Panc1 (cell line): ENCODE results near the gene TRAF7.

Experiments
- CTCF ChIP-seq: fragments of 450-650 bp; IDR thresholded peaks from 2 replicates; pipeline ENCODE4 v1.5.1; 2017; ENCODE audit warnings: mild to moderate bottlenecking
- REST ChIP-seq, 2 experiments: IDR thresholded peaks; 2 replicates each; pipeline ENCODE4 v1.6.1; 2011 to 2012; ENCODE audit warnings: low read depth in 2 of 2, control low read depth in 1 of 2, low read length in 1 of 2, mild to moderate bottlenecking in 1 of 2, moderate library complexity in 1 of 2; ENCODE audit not compliant: insufficient read depth in 1 of 2

GRCh38 chr16:2143878-2144485 is 11.6 kb upstream of the TRAF7 start:
- TF ChIP-seq CTCF (no peak), REST (IDR thresholded peaks at IDR 0.05; ENCODE audit: insufficient read depth in 1 of 2, low read depth in 2 of 2, low read length in 1 of 2) (no peak)
